Measurements from ENCODE around the gene DLEU7.

Gene DLEU7

DNA sequence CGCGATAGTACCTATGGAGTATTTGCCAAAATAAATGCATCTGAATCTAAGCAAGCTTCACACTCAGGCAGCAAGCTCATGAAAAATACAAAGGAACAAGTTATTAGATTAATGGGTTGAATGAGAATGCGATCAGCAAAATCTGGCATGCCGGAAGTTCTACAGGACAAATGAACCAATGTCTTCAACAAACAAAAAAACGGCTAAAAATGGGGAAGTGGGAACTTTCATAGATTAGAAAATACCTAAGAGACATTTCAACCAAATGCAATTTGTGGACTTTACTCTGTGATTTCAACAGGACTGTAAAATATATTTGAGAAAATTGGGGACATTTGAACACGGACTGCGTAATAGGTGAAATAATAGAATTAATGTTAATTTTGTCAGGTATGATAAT, 43.7 kb upstream of the DLEU7 start:
- no peak overlapping the region for H3K4me3 ChIP-seq (ENCODE audit: low read depth, low read length)
- TF ChIP-seq, protein P1, sequence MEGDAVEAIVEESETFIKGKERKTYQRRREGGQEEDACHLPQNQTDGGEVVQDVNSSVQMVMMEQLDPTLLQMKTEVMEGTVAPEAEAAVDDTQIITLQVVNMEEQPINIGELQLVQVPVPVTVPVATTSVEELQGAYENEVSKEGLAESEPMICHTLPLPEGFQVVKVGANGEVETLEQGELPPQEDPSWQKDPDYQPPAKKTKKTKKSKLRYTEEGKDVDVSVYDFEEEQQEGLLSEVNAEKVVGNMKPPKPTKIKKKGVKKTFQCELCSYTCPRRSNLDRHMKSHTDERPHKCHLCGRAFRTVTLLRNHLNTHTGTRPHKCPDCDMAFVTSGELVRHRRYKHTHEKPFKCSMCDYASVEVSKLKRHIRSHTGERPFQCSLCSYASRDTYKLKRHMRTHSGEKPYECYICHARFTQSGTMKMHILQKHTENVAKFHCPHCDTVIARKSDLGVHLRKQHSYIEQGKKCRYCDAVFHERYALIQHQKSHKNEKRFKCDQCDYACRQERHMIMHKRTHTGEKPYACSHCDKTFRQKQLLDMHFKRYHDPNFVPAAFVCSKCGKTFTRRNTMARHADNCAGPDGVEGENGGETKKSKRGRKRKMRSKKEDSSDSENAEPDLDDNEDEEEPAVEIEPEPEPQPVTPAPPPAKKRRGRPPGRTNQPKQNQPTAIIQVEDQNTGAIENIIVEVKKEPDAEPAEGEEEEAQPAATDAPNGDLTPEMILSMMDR (IDR thresholded peaks at IDR 0.05; ENCODE audit: low read depth, low read length), result no peak

DNA sequence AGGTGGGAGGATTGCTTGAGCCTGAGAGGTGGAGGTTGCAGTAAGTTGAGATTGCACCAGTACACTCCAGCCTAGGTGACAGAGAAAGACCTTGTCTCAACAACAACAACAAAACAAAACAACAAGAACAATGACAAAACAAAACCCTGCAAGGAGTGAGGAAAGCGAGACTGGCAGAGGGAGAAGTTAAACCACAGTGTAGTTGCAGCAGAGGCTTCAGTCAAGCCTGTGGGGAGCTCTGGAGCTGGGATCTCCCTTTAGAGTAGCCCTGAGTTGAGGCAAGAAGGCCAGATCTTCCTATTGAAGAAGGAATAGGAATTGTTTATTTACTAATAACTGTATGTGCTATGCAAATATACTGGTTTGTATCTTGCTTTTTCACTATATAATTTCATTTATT, 40.8 kb upstream of the DLEU7 start:
- TF ChIP-seq, protein P1 (IDR thresholded peaks at IDR 0.05; ENCODE audit: low read depth, low read length), result no peak
- H3K27ac ChIP-seq, result no peak overlapping the region
- H3K4me3 ChIP-seq (ENCODE audit: low read depth, low read length), result no peak overlapping the region
- H3K36me3 ChIP-seq, result no peaks in the 10 kb centered on the region
- no peaks in the 10 kb centered on the region for H3K27me3 ChIP-seq (ENCODE audit: insufficient read depth, low read depth, severe bottlenecking)
- no peaks in the 10 kb centered on the region for H3K9me3 ChIP-seq (ENCODE audit: severe bottlenecking)
- no peak for DNase-seq

More for the DNA sequence above, 43.7 kb upstream of the DLEU7 start:
- Histone ChIP-seq H3K36me3 (no peaks in the 10 kb centered on the region), H3K27me3 (ENCODE audit: insufficient read depth, low read depth, severe bottlenecking) (no peaks in the 10 kb centered on the region), H3K27ac (no peak overlapping the region), H3K9me3 (ENCODE audit: severe bottlenecking) (no peaks in the 10 kb centered on the region)
- DNase-seq, result no peak

DNA sequence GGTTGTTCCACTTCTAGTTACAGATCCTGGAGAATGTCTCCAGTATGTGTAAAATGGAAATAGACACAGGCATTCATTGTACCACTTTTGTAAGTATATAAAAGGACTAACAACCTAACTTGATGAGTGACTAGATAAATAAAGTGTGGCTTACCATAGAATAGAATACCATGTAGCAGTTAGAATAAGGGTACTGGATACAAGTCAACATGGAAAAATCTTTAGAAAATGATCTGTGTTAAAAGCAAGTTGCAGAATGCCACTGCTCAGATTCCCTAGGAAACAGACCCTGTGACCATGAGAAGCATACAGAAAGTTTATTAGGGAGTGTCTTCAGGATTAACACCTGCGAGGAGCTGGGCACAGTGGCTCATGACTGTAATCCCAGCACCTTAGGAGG, 40.2 kb upstream of the DLEU7 start:
- no peaks in the 10 kb centered on the region for H3K36me3 ChIP-seq
- DNase-seq, result no peak
- TF ChIP-seq, protein P1 (IDR thresholded peaks at IDR 0.05; ENCODE audit: low read depth, low read length), result no peak
- H3K4me3 ChIP-seq (ENCODE audit: low read depth, low read length), result no peak overlapping the region
- no peak overlapping the region for H3K27ac ChIP-seq
- no peaks in the 10 kb centered on the region for H3K9me3 ChIP-seq (ENCODE audit: severe bottlenecking)
- no peaks in the 10 kb centered on the region for H3K27me3 ChIP-seq (ENCODE audit: insufficient read depth, low read depth, severe bottlenecking)

DNA sequence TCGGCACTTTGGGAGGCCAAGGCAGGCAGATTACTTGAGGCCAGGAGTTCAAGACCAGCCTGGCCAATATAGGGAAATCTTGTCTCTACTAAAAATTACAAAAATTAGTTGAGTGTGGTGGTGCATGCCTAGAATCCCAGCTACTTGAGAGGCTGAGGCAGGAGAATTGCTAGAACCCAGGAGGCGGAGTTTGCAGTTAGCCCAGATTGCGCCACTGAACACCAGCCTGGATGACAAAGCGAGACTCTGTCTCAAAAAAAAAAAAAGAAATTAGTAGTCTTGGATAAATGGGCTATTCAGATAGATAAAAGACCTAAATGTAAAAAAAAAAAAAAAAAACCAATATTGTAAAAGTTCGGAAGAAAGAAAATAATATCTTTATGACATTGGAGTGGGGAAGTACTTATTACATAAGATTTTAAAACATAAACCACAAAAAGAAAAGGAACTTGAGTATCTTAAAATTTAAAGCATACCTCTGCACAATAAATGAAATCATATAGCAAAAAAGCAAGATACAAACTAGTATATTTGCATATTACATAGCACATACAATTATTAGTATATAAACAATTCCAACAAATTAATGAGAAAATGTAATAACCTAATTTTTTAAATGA, 39.4 kb upstream of the DLEU7 start:
- no peak overlapping the region for H3K27ac ChIP-seq
- no peaks in the 10 kb centered on the region for H3K36me3 ChIP-seq
- no peaks in the 10 kb centered on the region for H3K9me3 ChIP-seq (ENCODE audit: severe bottlenecking)
- no peak overlapping the region for H3K4me3 ChIP-seq (ENCODE audit: low read depth, low read length)
- TF ChIP-seq, protein P1 (IDR thresholded peaks at IDR 0.05; ENCODE audit: low read depth, low read length), result no peak
- H3K27me3 ChIP-seq (ENCODE audit: insufficient read depth, low read depth, severe bottlenecking), result no peaks in the 10 kb centered on the region
- DNase-seq, result no peak

DNA sequence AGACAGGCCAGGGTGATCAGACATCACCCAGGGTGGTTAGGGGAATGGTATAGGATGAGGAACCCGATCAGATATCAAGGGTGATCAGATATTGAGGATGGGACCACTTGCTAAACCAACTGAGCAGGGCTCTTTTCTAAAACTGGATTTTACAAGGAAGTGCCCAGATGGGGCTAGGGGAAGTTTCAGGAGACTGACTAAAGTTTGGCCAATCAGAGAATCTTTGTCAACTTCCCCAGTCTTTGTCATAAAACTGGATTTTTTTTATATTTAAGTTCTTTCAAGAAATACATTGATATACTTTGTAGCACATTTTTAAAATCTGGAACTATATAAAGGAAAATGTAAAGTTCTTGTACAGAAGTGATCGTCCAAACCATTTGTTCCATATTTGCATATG, 30.5 kb upstream of the DLEU7 start:
- Histone ChIP-seq H3K9me3 (ENCODE audit: severe bottlenecking) (no peaks in the 10 kb centered on the region), H3K36me3 (no peaks in the 10 kb centered on the region), H3K4me3 (ENCODE audit: low read depth, low read length) (no peak overlapping the region), H3K27ac (no peak overlapping the region), H3K27me3 (ENCODE audit: insufficient read depth, low read depth, severe bottlenecking) (no peaks in the 10 kb centered on the region)
- no peak for DNase-seq
- TF ChIP-seq, protein P1 (IDR thresholded peaks at IDR 0.05; ENCODE audit: low read depth, low read length), result no peak

DNA sequence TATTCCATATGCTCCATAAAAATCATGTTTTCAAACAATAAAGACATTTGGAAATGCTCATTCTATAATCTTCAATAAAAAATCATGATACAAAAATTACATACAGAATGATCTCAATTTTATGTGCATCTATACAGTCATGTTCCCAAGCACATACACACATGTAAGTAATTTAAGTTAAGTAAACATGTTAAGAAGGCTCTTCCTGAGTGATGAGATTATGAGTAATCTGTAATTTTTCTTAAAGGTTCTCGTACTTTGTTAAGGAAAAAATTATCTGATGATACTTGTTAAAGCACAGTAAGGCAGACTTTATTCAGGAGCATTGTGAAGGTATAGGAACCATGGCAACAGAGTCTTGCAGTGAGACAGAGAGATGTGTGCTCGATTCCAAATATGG, 30.0 kb upstream of the DLEU7 start:
- TF ChIP-seq, protein P1 (IDR thresholded peaks at IDR 0.05; ENCODE audit: low read depth, low read length), result no peak
- no peak overlapping the region for H3K27ac ChIP-seq
- no peak overlapping the region for H3K4me3 ChIP-seq (ENCODE audit: low read depth, low read length)
- no peaks in the 10 kb centered on the region for H3K9me3 ChIP-seq (ENCODE audit: severe bottlenecking)
- no peaks in the 10 kb centered on the region for H3K36me3 ChIP-seq
- no peak for DNase-seq
- no peaks in the 10 kb centered on the region for H3K27me3 ChIP-seq (ENCODE audit: insufficient read depth, low read depth, severe bottlenecking)

Measured in WERI-Rb-1 (cell line).